Measurements from ENCODE around the gene SNN.

The SNN gene

DNA sequence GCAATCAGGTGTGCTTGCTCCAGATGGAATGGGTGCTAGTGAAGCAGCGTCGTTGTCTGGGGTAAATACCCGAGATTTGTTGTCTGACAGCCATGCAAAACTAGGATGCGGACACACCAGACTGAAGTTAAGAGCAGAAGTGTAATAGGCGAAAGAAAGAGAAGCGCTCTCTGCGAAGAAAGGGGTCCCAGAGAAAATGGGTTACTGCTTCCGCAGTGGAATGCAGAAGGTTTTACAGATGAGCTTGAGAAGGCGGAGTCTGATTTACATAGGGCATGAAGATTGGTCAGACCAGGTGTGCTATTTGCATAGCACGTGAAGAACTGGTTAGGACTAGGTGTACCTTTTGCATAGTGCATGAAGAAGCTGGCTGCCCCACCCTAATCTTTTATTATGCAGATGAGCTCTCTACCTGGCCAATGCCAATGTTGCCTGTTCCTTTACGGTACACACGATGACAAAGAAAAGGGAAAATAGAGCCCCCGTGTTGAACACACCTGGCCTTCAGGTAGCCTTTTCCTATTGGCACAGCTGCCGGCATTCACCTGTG, 32.0 kb upstream of the SNN start:
- H3K27me3 ChIP-seq: no peaks in the 10 kb centered on the region
- H3K36me3 ChIP-seq: no peaks in the 10 kb centered on the region
- TF ChIP-seq, protein P1, sequence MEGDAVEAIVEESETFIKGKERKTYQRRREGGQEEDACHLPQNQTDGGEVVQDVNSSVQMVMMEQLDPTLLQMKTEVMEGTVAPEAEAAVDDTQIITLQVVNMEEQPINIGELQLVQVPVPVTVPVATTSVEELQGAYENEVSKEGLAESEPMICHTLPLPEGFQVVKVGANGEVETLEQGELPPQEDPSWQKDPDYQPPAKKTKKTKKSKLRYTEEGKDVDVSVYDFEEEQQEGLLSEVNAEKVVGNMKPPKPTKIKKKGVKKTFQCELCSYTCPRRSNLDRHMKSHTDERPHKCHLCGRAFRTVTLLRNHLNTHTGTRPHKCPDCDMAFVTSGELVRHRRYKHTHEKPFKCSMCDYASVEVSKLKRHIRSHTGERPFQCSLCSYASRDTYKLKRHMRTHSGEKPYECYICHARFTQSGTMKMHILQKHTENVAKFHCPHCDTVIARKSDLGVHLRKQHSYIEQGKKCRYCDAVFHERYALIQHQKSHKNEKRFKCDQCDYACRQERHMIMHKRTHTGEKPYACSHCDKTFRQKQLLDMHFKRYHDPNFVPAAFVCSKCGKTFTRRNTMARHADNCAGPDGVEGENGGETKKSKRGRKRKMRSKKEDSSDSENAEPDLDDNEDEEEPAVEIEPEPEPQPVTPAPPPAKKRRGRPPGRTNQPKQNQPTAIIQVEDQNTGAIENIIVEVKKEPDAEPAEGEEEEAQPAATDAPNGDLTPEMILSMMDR (IDR thresholded peaks at IDR 0.05): no peak
- H3K27ac ChIP-seq: peak overlapping the region; percentile 60
- H3K9me3 ChIP-seq: no peaks in the 10 kb centered on the region
- peak overlapping the region in 1 of 2 experiments; percentile 28 for H3K4me3 ChIP-seq (ENCODE audit: low read depth in 1 of 2, low read length in 1 of 2)
- peaks cover 87 to 90% of the 10 kb centered on the region in 2 experiments for H3K4me1 ChIP-seq (ENCODE audit: control insufficient read depth in 1 of 2, insufficient read depth in 1 of 2, low read depth in 1 of 2, low read length in 1 of 2)

- Histone ChIP-seq H3K4me1 (ENCODE audit: control insufficient read depth in 1 of 2, insufficient read depth in 1 of 2, low read depth in 1 of 2, low read length in 1 of 2) (peaks cover 90 to 92% of the 10 kb centered on the region in 2 experiments), H3K4me3 (ENCODE audit: low read depth in 1 of 2, low read length in 1 of 2) (no peak overlapping the region), H3K9me3 (no peaks in the 10 kb centered on the region), H3K27me3 (no peaks in the 10 kb centered on the region), H3K36me3 (no peaks in the 10 kb centered on the region), H3K27ac (peak overlapping the region; percentile 48)
- TF ChIP-seq, protein P1 (IDR thresholded peaks at IDR 0.05): no peak
Observed at GRCh38 chr16:11637320-11637719, 30.9 kb upstream of the SNN start.

GRCh38 chr16:11638140-11638539, 30.1 kb upstream of the SNN start:
- Histone ChIP-seq H3K4me3 (ENCODE audit: low read depth in 1 of 2, low read length in 1 of 2) (no peak overlapping the region), H3K27ac (peak overlapping the region; percentile 55), H3K27me3 (no peaks in the 10 kb centered on the region), H3K36me3 (no peaks in the 10 kb centered on the region), H3K9me3 (no peaks in the 10 kb centered on the region), H3K4me1 (ENCODE audit: control insufficient read depth in 1 of 2, insufficient read depth in 1 of 2, low read depth in 1 of 2, low read length in 1 of 2) (peaks cover 82 to 84% of the 10 kb centered on the region in 2 experiments)
- TF ChIP-seq, protein P1 (IDR thresholded peaks at IDR 0.05): no peak

- peaks cover 73 to 74% of the 10 kb centered on the region in 2 experiments for H3K4me1 ChIP-seq (ENCODE audit: control insufficient read depth in 1 of 2, insufficient read depth in 1 of 2, low read depth in 1 of 2, low read length in 1 of 2)
- H3K4me3 ChIP-seq (ENCODE audit: low read depth in 1 of 2, low read length in 1 of 2): peak overlapping the region in 1 of 2 experiments; percentile 54
- H3K27me3 ChIP-seq: no peaks in the 10 kb centered on the region
- TF ChIP-seq, protein P1 (IDR thresholded peaks at IDR 0.05): no peak
- H3K9me3 ChIP-seq: no peaks in the 10 kb centered on the region
- peak overlapping the region; percentile 100 for H3K27ac ChIP-seq
- no peaks in the 10 kb centered on the region for H3K36me3 ChIP-seq
Observed at GRCh38 chr16:11639008-11639562, 29.2 kb upstream of the SNN start.

DNA sequence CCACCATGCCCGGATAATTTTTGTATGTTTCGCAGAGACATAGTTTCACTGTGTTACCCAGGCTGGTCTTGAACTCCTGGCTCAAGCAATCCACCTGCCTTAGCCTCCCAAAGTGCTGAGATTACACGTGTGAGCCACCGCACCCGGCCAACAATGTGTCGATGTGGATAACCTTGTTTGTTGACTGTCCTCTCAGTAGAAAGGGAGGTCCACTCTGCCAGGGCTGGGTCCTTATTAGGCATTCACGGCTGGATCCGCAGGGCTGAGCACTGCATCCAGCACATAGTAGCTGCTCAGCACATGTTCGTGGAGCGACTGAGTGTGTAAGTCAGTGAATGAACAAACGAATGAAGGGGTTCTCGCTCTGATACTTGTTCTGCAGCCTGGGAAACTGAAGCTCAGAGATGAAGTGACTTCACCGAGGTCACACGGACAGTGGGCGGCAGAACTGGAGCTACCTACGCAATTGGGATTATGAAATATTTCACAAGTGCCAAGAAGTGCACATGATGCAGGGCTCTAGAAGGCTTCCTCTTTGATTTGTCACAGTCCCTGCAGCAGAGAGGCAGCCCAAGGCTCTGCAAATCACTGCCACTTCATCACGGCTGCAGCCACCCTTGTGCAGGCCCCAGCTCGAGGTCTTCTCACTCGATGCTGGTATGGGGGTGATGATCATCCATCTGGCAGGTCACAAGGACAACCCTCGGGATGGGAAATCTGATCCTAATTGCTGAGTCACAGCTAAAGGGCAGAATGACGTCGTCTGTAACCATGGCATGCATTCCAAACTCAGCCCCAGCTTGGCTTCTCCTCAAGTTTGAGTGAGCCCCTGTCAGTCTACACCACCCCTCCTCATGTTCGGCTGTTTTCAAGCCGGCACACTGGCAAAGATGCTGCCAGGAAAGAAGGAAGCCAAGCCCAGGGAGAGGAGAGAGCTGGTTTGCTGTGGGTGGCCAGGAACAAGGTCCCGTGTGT, 28.0 kb upstream of the SNN start:
- Histone ChIP-seq H3K4me1 (ENCODE audit: control insufficient read depth in 1 of 2, insufficient read depth in 1 of 2, low read depth in 1 of 2, low read length in 1 of 2) (peaks cover 62 to 63% of the 10 kb centered on the region in 2 experiments), H3K9me3 (no peaks in the 10 kb centered on the region), H3K4me3 (ENCODE audit: low read depth in 1 of 2, low read length in 1 of 2) (peak overlapping the region; percentile 36 to 54), H3K36me3 (no peaks in the 10 kb centered on the region), H3K27ac (peak overlapping the region; percentile 100), H3K27me3 (no peaks in the 10 kb centered on the region)
- TF ChIP-seq, protein P1 (IDR thresholded peaks at IDR 0.05): peak; percentile 41

Data from neutrophil (primary cell).